C4-2B (cell line): ENCODE measurements around the gene RCSD1.

Experiments used
- H3K27ac ChIP-seq: fragments of 450-650 bp; 2 replicates; pipeline ENCODE4 v1.5.1; 2017
- CTCF ChIP-seq: fragments of 450-650 bp; conservative IDR thresholded peaks from 2 replicates; pipeline ENCODE4 v1.5.1; 2017; ENCODE audit warnings: mild to moderate bottlenecking
- ZFX ChIP-seq: fragments of 450-650 bp; IDR thresholded peaks from 2 replicates; pipeline ENCODE4 v1.6.1; 2017

The RCSD1 gene

DNA sequence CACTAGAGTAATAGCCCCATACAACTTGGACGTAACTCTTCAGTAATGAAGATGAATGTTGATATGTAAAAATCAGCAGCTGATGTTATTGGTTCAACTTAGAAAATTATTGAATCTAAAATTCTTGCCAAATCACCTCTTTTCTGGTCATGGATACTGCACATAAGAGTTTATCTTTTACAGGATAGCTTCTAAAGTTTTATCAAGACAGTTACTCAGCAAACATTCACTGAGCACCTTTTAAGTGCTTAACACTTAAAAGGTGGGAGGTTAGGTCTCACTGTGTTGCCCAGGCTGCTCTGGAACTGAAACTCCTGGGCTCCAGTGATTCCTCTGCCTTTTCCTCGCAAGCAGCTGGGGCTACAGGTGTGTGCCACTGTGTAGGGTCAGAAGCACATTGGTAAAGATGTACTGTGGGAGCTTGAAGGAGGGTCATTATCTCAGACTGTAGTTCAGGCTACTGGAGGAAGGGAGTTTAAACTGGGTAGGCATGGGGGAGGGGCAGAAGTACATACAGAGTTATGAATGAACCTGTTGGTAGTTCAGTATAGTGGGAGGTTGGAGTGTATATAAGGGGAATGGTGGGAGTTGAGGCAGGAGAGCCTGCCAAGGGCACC is 93.8 kb downstream of the RCSD1 start:
- no peak overlapping the region for H3K27ac ChIP-seq
- TF ChIP-seq ZFX (no peak), CTCF (no peak)

- no peak for TF ChIP-seq CTCF
- no peak for TF ChIP-seq ZFX
- H3K27ac ChIP-seq: no peak overlapping the region
Measured at GRCh38 chr1:167726008-167726407, 96.0 kb downstream of the RCSD1 start.

DNA sequence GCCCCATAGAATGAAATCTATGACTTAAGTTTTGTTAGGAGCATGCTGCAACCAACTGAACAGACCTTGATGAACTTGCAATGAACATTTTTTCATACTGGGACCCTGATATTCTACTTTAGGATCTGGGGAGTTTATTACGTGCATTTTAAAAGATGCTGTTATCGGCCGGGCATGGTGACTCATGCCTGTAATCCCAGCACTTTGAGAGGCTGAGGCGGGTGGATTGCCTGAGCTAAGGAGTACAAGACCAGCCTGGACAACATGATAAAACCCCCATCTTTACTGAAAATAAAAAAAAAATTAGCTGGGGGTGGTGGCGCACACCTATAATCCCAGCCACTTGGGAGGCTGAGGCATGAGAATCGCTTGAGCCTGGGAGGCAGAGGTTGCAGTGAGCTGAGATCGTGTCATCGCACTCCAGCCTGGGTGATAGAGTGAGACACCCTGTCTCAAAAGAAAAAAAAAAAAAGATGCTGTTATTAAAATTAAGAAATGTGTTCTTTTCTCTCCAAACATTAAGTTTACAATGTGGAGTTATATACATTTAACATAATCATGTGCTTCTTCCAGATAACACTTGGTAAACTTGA is 98.9 kb downstream of the RCSD1 start:
- H3K27ac ChIP-seq: no peak overlapping the region
- no peak for TF ChIP-seq ZFX
- no peak for TF ChIP-seq CTCF

- H3K27ac ChIP-seq: no peak overlapping the region
- TF ChIP-seq CTCF: no peak
- TF ChIP-seq ZFX: no peak
Measured at GRCh38 chr1:167734227-167734626, 104.2 kb downstream of the RCSD1 start.

DNA sequence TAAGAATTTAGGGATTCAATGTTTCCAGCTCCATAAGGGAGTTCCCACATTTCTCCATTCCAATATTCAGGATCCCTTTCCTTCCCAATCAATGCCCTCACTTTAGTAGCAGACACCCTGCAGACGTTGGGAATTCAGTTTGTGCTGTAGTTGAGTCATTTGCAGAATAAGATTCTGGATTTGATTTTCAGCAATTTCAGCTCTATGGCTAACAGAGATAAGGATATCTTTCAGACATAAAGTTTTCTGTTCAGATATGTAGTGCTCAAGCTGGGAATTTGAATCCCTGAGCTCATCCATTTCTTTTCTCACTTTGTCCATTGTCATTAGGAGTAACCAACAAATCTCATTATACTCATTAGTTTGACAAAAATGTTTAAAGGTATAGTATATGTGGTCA is 104.8 kb downstream of the RCSD1 start:
- no peak for TF ChIP-seq ZFX
- TF ChIP-seq CTCF: no peak

DNA sequence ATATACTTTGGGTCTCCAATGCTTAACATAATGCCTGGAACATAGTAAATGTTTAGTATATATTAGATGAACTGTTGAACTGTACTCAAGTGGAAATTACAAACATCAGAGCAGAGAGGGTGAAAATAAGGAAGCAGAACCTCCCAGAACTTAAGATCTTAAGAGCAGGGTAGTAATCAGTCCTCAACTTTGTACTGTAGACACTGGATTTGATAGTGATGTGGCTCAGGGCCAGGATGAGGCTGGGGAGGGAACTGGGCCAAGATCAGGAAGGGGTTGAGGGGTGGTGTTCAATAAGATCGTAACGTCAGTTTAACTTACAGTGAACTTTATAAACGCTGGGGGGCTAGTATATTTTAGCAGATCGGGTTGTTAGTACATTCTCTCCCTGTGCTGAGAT is 107.1 kb downstream of the RCSD1 start:
- TF ChIP-seq CTCF: no peak
- TF ChIP-seq ZFX: no peak
- no peak overlapping the region for H3K27ac ChIP-seq

More for the DNA sequence above, 104.8 kb downstream of the RCSD1 start:
- H3K27ac ChIP-seq: no peak overlapping the region

DNA sequence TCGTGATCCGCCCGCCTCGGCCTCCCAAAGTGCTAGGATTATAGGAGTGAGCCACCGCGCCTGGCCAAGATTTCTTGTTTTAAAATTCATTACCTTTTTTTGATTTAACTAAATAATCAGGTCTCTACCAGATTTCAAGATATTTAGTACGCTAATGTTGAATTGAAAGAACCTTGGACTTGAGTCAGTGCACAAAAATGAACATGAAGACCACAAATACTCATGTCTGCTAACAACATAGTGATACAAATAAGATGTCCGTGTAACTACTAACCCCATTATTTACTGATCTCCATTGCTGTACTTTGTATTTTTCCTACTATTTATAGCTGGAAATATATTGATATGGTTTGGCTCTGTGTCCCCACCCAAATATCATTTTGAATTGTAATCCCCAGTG is 108.1 kb downstream of the RCSD1 start:
- TF ChIP-seq CTCF: no peak
- no peak for TF ChIP-seq ZFX
- no peak overlapping the region for H3K27ac ChIP-seq
